T-helper 1 cell (primary cell): ENCODE data around the gene PGLYRP3.

Experiments used
- DNase-seq, 5 donors: peaks; one replicate each; pipeline ENCODE4 v3.0.0-alpha.2; 2012 to 2020

Gene PGLYRP3

DNA sequence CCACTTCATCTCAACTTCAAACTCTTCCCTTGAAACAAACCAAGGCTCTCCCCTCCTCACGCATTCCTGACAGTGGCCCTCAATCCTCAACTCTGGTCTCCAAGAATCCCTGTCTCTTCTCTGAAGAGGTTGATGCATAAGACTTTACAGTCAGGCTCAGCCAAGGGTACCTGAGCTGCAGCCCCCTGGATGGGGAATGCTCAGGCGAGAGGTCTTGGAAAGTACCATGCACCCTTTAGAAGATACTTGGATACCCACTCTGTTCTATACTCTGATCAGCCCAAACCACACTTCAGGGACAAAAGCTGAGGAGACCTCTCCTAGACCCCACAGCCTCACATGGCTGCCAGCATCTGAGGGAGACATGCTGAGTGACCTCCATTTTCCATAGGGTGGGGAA is 536 bp upstream of the PGLYRP3 start:
- DNase-seq: no peak

DNA sequence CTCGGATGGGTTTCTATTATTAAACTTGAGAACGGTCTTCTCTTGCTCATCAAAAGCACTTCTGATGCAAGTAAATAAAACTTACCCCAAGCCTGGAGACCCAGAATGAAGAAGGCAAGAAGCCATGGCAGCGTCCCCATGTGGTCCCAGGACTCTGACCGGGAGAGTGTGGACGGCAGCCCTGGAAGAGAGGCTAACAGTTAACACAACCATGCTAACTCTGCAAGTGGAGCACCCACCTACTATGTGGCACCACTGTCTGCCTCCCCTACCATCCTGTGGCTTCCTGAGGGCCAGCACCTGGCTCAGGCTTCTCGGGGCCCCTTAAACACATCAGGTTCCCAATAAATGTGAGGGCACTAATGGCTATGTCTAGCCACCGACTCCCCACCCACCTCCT is 2.2 kb downstream of the PGLYRP3 start:
- DNase-seq: no peak

- DNase-seq: no peak
These were observed 3.3 kb downstream of the PGLYRP3 start for GRCh38 chr1:153309441-153309840.

- no peak for DNase-seq
These were observed 4.2 kb downstream of the PGLYRP3 start for GRCh38 chr1:153308540-153308939.

- DNase-seq: no peak
These were observed 5.5 kb downstream of the PGLYRP3 start for GRCh38 chr1:153307221-153307600.

GRCh38 chr1:153306303-153307220 is 6.2 kb downstream of the PGLYRP3 start:
- DNase-seq: no peak

- no peak for DNase-seq
These were observed 7.1 kb downstream of the PGLYRP3 start for GRCh38 chr1:153305682-153306081.

- DNase-seq: no peak
These were observed 10.4 kb downstream of the PGLYRP3 start for GRCh38 chr1:153302308-153302707.

DNA sequence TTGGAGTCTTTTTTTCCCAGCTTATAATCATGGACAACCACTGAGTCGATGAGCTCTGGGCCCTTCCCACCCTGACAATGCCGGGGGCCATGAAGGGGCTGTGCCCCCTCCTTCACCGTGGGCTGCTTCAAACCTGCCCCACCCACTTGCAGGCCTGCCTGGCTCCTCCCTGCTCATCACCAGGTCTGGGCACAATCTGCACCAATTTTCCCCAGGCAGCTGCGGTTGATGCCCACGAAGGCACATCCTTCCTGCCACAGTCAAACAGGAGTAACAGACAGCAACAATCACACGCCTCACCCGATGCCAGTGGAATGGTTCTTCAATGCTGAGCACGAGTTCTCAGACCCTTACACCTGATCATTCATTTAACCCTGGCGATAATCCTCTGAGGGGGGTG is 18.9 kb downstream of the PGLYRP3 start:
- DNase-seq: peak in 1 of 5 donors; percentile 53

- DNase-seq: no peak
These were observed 19.3 kb downstream of the PGLYRP3 start for GRCh38 chr1:153293480-153293775.

- DNase-seq: no peak
These were observed 19.8 kb downstream of the PGLYRP3 start for GRCh38 chr1:153292740-153293479.

- DNase-seq: no peak
These were observed 20.6 kb downstream of the PGLYRP3 start for GRCh38 chr1:153292185-153292584.

GRCh38 chr1:153291514-153291913 is 21.2 kb downstream of the PGLYRP3 start:
- DNase-seq: peak in 1 of 5 donors; percentile 36

DNA sequence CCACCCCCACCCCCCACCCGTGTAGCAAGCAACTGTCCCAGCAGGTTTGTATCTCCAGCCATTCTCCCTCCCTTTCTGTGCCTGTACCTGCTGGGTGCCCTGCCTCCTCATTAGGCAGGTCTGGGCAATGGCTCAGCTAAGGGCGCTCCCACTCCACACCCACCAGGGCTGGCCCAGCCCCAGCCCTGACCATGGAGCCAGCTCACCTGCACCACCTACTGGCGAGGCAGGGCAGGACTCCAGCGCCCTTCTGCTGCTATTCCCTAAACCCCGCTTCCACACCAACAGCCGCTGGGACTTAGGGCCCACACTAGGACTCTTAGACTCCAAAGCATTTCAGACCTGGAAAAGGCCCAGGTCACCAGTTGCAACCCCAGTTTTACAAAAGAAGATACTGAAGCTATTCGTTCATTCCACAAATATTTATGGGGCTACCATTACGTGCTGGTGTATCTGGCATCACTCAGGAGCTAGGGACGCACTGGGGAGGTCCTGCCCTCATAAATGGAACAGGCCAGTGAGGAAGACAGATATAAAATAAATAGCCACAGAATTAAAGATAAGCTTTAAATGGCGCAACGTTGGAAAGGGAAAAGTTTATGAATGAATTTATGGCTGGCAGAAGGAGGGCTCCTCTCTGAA is 24.0 kb downstream of the PGLYRP3 start:
- peak in 1 of 5 donors; percentile 12 for DNase-seq

DNA sequence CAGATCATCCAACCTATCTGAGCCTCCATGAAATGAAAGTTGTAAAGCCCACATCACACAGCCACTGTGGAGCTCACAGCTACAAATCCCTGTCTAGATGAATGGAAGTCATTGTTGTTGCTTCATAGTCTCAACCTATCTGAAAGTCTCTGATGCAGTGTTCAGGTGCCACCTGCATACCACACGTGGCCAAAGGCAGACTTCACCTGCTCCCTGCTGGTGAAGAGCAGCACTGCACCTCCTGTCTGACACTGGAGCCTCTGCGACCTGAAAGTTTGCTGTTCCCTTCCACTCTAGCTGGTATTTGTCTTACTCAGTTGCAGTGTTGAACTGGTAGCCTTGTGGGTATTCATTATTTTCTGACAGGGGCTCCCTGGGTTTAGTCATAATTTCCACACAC is 34.9 kb downstream of the PGLYRP3 start:
- peak in 2 of 5 donors; percentile 24 to 28 for DNase-seq

DNA sequence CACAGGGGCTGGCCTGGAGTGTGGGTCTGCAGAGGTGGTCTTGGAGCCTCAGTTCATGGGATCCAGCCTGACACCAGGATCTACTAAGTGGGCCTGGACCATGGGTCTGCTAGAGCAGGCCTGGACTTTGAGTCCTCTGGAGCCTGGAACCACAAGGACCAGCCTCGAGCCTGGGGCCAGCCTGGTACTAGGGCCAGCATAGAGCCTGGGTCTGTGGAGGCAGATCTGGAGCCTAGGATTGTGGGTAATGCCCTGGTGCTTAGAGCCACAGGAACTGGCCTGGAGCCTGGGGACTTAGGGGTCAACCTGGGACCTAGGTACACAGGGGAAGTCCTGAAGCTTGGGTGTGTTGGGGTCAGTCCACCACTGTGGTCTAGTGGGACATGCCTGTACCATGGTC is 40.6 kb downstream of the PGLYRP3 start:
- DNase-seq: no peak

DNA sequence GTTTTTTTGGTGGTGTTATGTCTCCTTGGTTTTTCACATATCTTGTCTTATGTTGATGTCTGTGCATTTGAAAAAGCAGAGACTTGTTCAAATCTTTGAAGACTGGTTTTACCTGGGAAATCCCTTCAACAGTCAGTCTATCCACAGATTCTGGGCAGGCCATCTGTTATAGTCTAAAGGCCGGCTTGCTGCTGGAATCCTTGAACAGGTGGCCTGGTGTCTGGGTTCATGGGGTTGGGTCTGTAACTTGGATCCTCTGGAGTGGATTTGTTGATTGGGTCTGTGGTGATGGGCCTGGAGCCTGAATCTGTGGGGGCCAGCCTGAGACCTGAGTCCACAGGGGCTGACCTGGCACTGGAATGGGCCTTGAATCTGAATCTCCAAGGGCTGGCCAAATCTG is 41.0 kb downstream of the PGLYRP3 start:
- DNase-seq: no peak

- no peak for DNase-seq
These were observed 47.3 kb downstream of the PGLYRP3 start for GRCh38 chr1:153265457-153265856.

- DNase-seq: no peak
These were observed 50.1 kb downstream of the PGLYRP3 start for GRCh38 chr1:153262462-153263157.

- no peak for DNase-seq
These were observed 50.7 kb downstream of the PGLYRP3 start for GRCh38 chr1:153262070-153262366.

GRCh38 chr1:153261281-153262069 is 51.3 kb downstream of the PGLYRP3 start:
- DNase-seq: peak in 2 of 5 donors; percentile 8 to 30

- DNase-seq: no peak
These were observed 52.0 kb downstream of the PGLYRP3 start for GRCh38 chr1:153260585-153261280.
